Hair follicular keratinocyte (primary cell): ENCODE data around the gene TRAF2. TPM values are rescaled to one million over a fixed set of nuclear protein-coding genes. Genes with fewer than 3 reads are reported as not detected.

Source experiments
- total RNA-seq: library from RNA; depleted of rRNA; stranded (reverse); fragments of >200 nt; gene quantifications from 2 replicates; pipeline ENCODE4 v1.2.3, GENCODE V29; 2015

TRAF2 gene
- total RNA-seq: 10.0 and 16.7 TPM in 2 replicates

GRCh38 chr9:136885950-136886578 lies at the start of gene TRAF2:
Gene TRAF2, plus strand, starts transcription at chr9:136886516. Its CDS starts 12,225 bp downstream, at chr9:136898741.

GRCh38 chr9:136842380-136842948 lies 43.9 kb upstream of the TRAF2 start, which contains the start of gene AJM1:
Gene AJM1, plus strand, starts transcription at chr9:136842478. Its CDS starts 1,937 bp downstream, at chr9:136844415.

GRCh38 chr9:136849038-136849959 lies 37.0 kb upstream of the TRAF2 start, which contains the start of gene PHPT1:
Gene PHPT1, plus strand, starts transcription at chr9:136849409. Its CDS starts 22 bp downstream, at chr9:136849431.

GRCh38 chr9:136851941-136852663 lies 34.2 kb upstream of the TRAF2 start, which contains the start of gene MAMDC4:
Gene MAMDC4, plus strand, starts transcription at chr9:136852346. Its CDS starts 71 bp downstream, at chr9:136852417.

GRCh38 chr9:136944519-136945332 lies 58.4 kb downstream of the TRAF2 start, which contains the start of the genes C8G and FBXW5:
Gene C8G, plus strand, starts transcription at chr9:136945243. Its CDS starts 78 bp downstream, at chr9:136945321.
Gene FBXW5, minus strand, starts transcription at chr9:136944738. Its CDS starts 655 bp downstream, at chr9:136944083.

GRCh38 chr9:136951541-136952320 lies 65.4 kb downstream of the TRAF2 start, which contains the start of gene LCN12:
Gene LCN12, plus strand, starts transcription at chr9:136952273. Its CDS starts 55 bp downstream, at chr9:136952328.

Other genes starting within 250 kb of the TRAF2 start
- gene EGFL7, start 223.6 kb upstream of the TRAF2 start, total RNA-seq: 11.1 and 18.8 TPM in 2 replicates
- gene AGPAT2, start 199.1 kb upstream of the TRAF2 start, total RNA-seq: 52.2 and 74.0 TPM in 2 replicates
- gene DIPK1B, start 173.9 kb upstream of the TRAF2 start, total RNA-seq: 0.08 and 0.47 TPM in 2 replicates
- not detected in 2 replicates for gene LCN10, start 143.6 kb upstream of the TRAF2 start, total RNA-seq
- not detected in 2 replicates for gene LCN6, start 138.0 kb upstream of the TRAF2 start, total RNA-seq
- gene LCN8, start 128.3 kb upstream of the TRAF2 start, total RNA-seq: not detected in 2 replicates
- gene LCN15, start 122.0 kb upstream of the TRAF2 start, total RNA-seq: not detected in 2 replicates
- gene TMEM141, start 95.2 kb upstream of the TRAF2 start, total RNA-seq: 240 and 247 TPM in 2 replicates
- gene CCDC183, start 90.2 kb upstream of the TRAF2 start, total RNA-seq: 1.3 TPM in 1 of 2 replicates, not detected in the other
- gene RABL6, start 78.6 kb upstream of the TRAF2 start, total RNA-seq: 82.2 and 126 TPM in 2 replicates
- gene AJM1, start 44.0 kb upstream of the TRAF2 start, total RNA-seq: 0.87 and 2.0 TPM in 2 replicates
- 127 and 150 TPM in 2 replicates for gene PHPT1, start 37.1 kb upstream of the TRAF2 start, total RNA-seq
- gene MAMDC4, start 34.2 kb upstream of the TRAF2 start, total RNA-seq: 2.6 and 3.1 TPM in 2 replicates
- gene EDF1, start 20.2 kb upstream of the TRAF2 start, total RNA-seq: 302 and 330 TPM in 2 replicates
- 149 and 155 TPM in 2 replicates for gene FBXW5, start 58.2 kb downstream of the TRAF2 start, total RNA-seq
- gene C8G, start 58.7 kb downstream of the TRAF2 start, total RNA-seq: not detected in 2 replicates
- gene LCN12, start 65.8 kb downstream of the TRAF2 start, total RNA-seq: not detected in 2 replicates
- not detected in 2 replicates for gene PTGDS, start 91.0 kb downstream of the TRAF2 start, total RNA-seq
- not detected in 2 replicates for gene LCNL1, start 96.5 kb downstream of the TRAF2 start, total RNA-seq
- gene PAXX, start 105.9 kb downstream of the TRAF2 start, total RNA-seq: 45.6 and 54.8 TPM in 2 replicates
- 3.3 and 8.7 TPM in 2 replicates for gene CLIC3, start 110.1 kb downstream of the TRAF2 start, total RNA-seq
- 0.95 and 5.2 TPM in 2 replicates for gene ABCA2, start 141.7 kb downstream of the TRAF2 start, total RNA-seq
- not detected in 2 replicates for gene FUT7, start 145.6 kb downstream of the TRAF2 start, total RNA-seq
- gene NPDC1, start 159.7 kb downstream of the TRAF2 start, total RNA-seq: 2.9 and 9.0 TPM in 2 replicates
- gene ENTPD2, start 167.5 kb downstream of the TRAF2 start, total RNA-seq: 0.11 and 0.39 TPM in 2 replicates
- gene SAPCD2, start 184.0 kb downstream of the TRAF2 start, total RNA-seq: 4.0 and 10.3 TPM in 2 replicates
- gene UAP1L1, start 191.0 kb downstream of the TRAF2 start, total RNA-seq: 1.2 and 3.8 TPM in 2 replicates
- gene MAN1B1, start 200.5 kb downstream of the TRAF2 start, total RNA-seq: 63.0 and 80.3 TPM in 2 replicates
- gene DPP7, start 228.2 kb downstream of the TRAF2 start, total RNA-seq: 25.3 and 29.1 TPM in 2 replicates